GM12878 (cell line): ENCODE results near the gene COL6A6. TPM values are rescaled to one million over a fixed set of nuclear protein-coding genes. Genes with fewer than 3 reads are reported as not detected.
"Not testable (repeated sequence)": the region's sequence is repeated elsewhere in the genome, so short reads cannot be mapped to it uniquely, and the experiment has no call there.

Source experiments
- ATAC-seq: fragments of 200-7000 bp; cut with Tn5 transposase; 3 replicates; pipeline ENCODE4 v1.9.1; 2020; ENCODE audit warnings: mild to moderate bottlenecking, moderate library complexity
- BruUV-seq: library from RNA; stranded (reverse); fragments of 400-500 nt; replicated peaks from 2 replicates; lab custom pipeline; 2021; lab: Mats Ljungman, UMichigan
- CTCF ChIA-PET: fragments of 300-600 bp; sonication (Branson Sonifier 250); formaldehyde crosslinking; extraction: SDS; loops from one replicate; lab custom pipeline; 2021; ENCODE audit warnings: inconsistent platforms; lab: Yijun Ruan, JAX
- POLR2A ChIA-PET: fragments of 350-600 bp; formaldehyde crosslinking; extraction: SDS; loops from one replicate; lab custom pipeline; 2021; ENCODE audit warnings: inconsistent platforms; lab: Charles Lee
- RAD21 ChIA-PET: fragments of 300-600 bp; sonication (Branson Sonifier 250); formaldehyde crosslinking; loops from one replicate; lab custom pipeline; 2023; ENCODE audit warnings: antibody characterized with exemption; ENCODE audit not compliant: unreplicated experiment; lab: Charles Lee
- SMC1A ChIA-PET: fragments of 300-600 bp; sonication (Branson Sonifier 250); formaldehyde crosslinking; loops from one replicate; lab custom pipeline; 2023; ENCODE audit not compliant: unreplicated experiment, uncharacterized antibody; lab: Charles Lee
- DNase-seq: peaks from one replicate; pipeline ENCODE4 v3.0.0-alpha.2; 2011; ENCODE audit warnings: low read depth, low spot score
- FAIRE-seq: peaks from 3 replicates; lab custom pipeline; 2011; peaks lifted over from hg19 to GRCh38; lab: Jason Lieb, UNC
- H2AFZ ChIP-seq: 2 replicates; pipeline ENCODE4 v1.6.0; 2011; ENCODE audit warnings: low read depth, low read length, control low read depth; ENCODE audit not compliant: control insufficient read depth
- H3K27ac ChIP-seq: 2 replicates; pipeline ENCODE4 v1.5.1; 2011; ENCODE audit warnings: control low read depth; ENCODE audit not compliant: control insufficient read depth, insufficient read depth
- H3K27me3 ChIP-seq, 2 experiments: replicated peaks in 1 of 2; 2 replicates each; pipeline versions ENCODE4 v1.6.0 to v1.6.1; 2011; ENCODE audit warnings: low read length in 1 of 2; ENCODE audit not compliant: control insufficient read depth in 2 of 2, insufficient read depth in 2 of 2
- H3K36me3 ChIP-seq, 2 experiments: 2 replicates each; pipeline ENCODE4 v1.5.1; 2011; ENCODE audit warnings: low read length in 1 of 2; ENCODE audit not compliant: control insufficient read depth in 2 of 2, insufficient read depth in 2 of 2
- H3K4me1 ChIP-seq: 2 replicates; pipeline ENCODE4 v1.6.1; 2011; ENCODE audit warnings: mild to moderate bottlenecking, low read length, moderate library complexity, mixed read lengths; ENCODE audit not compliant: control insufficient read depth, insufficient read depth
- H3K4me2 ChIP-seq: 2 replicates; pipeline ENCODE4 v1.6.0; 2011; ENCODE audit warnings: control low read depth; ENCODE audit not compliant: control insufficient read depth, insufficient read depth
- H3K4me3 ChIP-seq: fragments of 200-600 bp; sonication (generic); 2 replicates; pipeline ENCODE4 v1.5.1; 2016
- H3K79me2 ChIP-seq: 2 replicates; pipeline ENCODE4 v1.6.0; 2011; ENCODE audit warnings: low read length; ENCODE audit not compliant: control insufficient read depth, insufficient read depth
- H3K9ac ChIP-seq: 2 replicates; pipeline ENCODE4 v1.8.0; 2011; ENCODE audit warnings: low read length, control low read depth, mixed read lengths; ENCODE audit not compliant: control insufficient read depth, insufficient read depth
- H3K9me3 ChIP-seq: replicated peaks from 3 replicates; pipeline ENCODE4 v1.5.1; 2011; ENCODE audit warnings: mild to moderate bottlenecking, low read length; ENCODE audit not compliant: control insufficient read depth, insufficient read depth
- H4K20me1 ChIP-seq: 2 replicates; pipeline ENCODE4 v1.6.0; 2011; ENCODE audit not compliant: control insufficient read depth, insufficient read depth
- E4F1 ChIP-seq: fragments of 450-650 bp; IDR thresholded peaks from 2 replicates; pipeline ENCODE4 v1.6.1; 2018; ENCODE audit warnings: borderline replicate concordance, mild to moderate bottlenecking; ENCODE audit not compliant: partially characterized antibody
- NBN ChIP-seq: fragments of 450-650 bp; IDR thresholded peaks from 2 replicates; pipeline ENCODE4 v1.6.1; 2016
- NRF1 ChIP-seq: conservative IDR thresholded peaks from 2 replicates; pipeline ENCODE4 v1.6.1; 2011; ENCODE audit warnings: mild to moderate bottlenecking, low read depth, low read length, improper control_type of control experiment
- PAX5 ChIP-seq: IDR thresholded peaks from 2 replicates; pipeline ENCODE4 v1.6.1; 2011; ENCODE audit warnings: low read depth, low read length, borderline replicate concordance
- PBX3 ChIP-seq: IDR thresholded peaks from 2 replicates; pipeline ENCODE4 v1.6.1; 2011; ENCODE audit warnings: mild to moderate bottlenecking, low read depth, low read length, moderate library complexity; ENCODE audit not compliant: insufficient replicate concordance
- STAT3 ChIP-seq: IDR thresholded peaks from 2 replicates; pipeline ENCODE4 v1.6.1; 2011; ENCODE audit warnings: low read depth, low read length, improper control_type of control experiment
- SUPT20H ChIP-seq: IDR thresholded peaks from 2 replicates; pipeline ENCODE4 v1.6.1; 2011; ENCODE audit warnings: low read depth, mild to moderate bottlenecking, low read length, moderate library complexity, borderline replicate concordance; ENCODE audit not compliant: control insufficient read depth
- ZBTB33 ChIP-seq: fragments of 450-650 bp; IDR thresholded peaks from 2 replicates; pipeline ENCODE4 v1.6.1; 2017; ENCODE audit warnings: mild to moderate bottlenecking
- ZNF592 ChIP-seq: fragments of 450-650 bp; IDR thresholded peaks from 2 replicates; pipeline ENCODE4 v1.6.1; 2017; ENCODE audit warnings: mild to moderate bottlenecking, moderate library complexity
- WGBS: methylation state at CpG from one replicate; pipeline ENCODE4 v1.1.6; 2016; ENCODE audit warnings: low lambda C conversion rate; ENCODE audit not compliant: insufficient replicate concordance, insufficient coverage; ENCODE audit errors: missing lambda C conversion rate; 5-methylcytosine and 5-hydroxymethylcytosine counted together
- in situ Hi-C: fragments of 300-500 bp; cut with MboI; formaldehyde crosslinking; loops from 9 replicates; pipeline ENCODE4 v1.14.3; 2018; ENCODE audit warnings: mixed read lengths
- intact Hi-C: fragments of 100-400 bp; cut with micrococcal nuclease; formaldehyde crosslinking; loops from one replicate; pipeline ENCODE4 v1.14.2; 2022; ENCODE audit not compliant: unreplicated experiment
- polyA plus RNA-seq, 11 experiments: library from polyadenylated mRNA; depleted of rRNA in 4 of 11; unstranded in 6 of 11; stranded (reverse) in 5 of 11; fragments of >200 nt; fragmentation: Nextera tagmentation in 4 of 11; fragmentation: Illumina TruSeq in 1 of 11; extraction: Ambion mirVana in 4 of 11; extraction: Trizol in 1 of 11; gene quantifications; 1 replicate in 1 of 11; 2 replicates in 10 of 11; pipeline versions ENCODE4 v1.2.1 to v1.2.3, GENCODE V29; 2011 to 2016; ENCODE audit warnings: inconsistent platforms in 2 of 11, missing spikeins in 2 of 11, low read depth in 1 of 11
- total RNA-seq, 4 experiments: library from RNA; depleted of rRNA in 3 of 4; stranded (reverse); fragments of >200 nt in 3 of 4; fragmentation: Illumina TruSeq in 1 of 4; extraction: Trizol in 1 of 4; gene quantifications; 2 replicates each; pipeline versions ENCODE4 v1.2.1 to v1.2.3, GENCODE V29; 2013 to 2021

COL6A6 gene
- total and polyA plus RNA-seq, 10 of the 15 experiments (the other 5 are each of a cell fraction or from before 2014, with no cell fraction given): 0.01 to 0.02 TPM; not detected in 8

- TF ChIP-seq ZBTB33 (no peak), E4F1 (no peak), ZNF592 (no peak), STAT3 (no peak), SUPT20H (no peak), NBN (no peak), PAX5 (no peak), PBX3 (no peak), NRF1 (no peak)
Measured at GRCh38 chr3:130546920-130547679, 30.1 kb downstream of the COL6A6 start (continued).

- BruUV-seq, H3K9me3 ChIP-seq, H3K27me3 ChIP-seq, FAIRE-seq, SMC1A ChIA-PET, H3K36me3 ChIP-seq, H3K4me2 ChIP-seq, ATAC-seq, H3K4me3 ChIP-seq, H3K79me2 ChIP-seq, intact Hi-C loops, in situ Hi-C loops, H2AFZ ChIP-seq, H3K27ac ChIP-seq, H3K9ac ChIP-seq, RAD21 ChIA-PET, H3K4me1 ChIP-seq, POLR2A ChIA-PET, H4K20me1 ChIP-seq, DNase-seq: not testable (repeated sequence)
- 68% methylated on average over 9 of the region's 9 CpGs for WGBS
- CTCF ChIA-PET: interaction anchor here (1.0 kb wide), 1 partner anchor 10 kb away, joined by 3 read pairs; no protein-coding TSS in a partner anchor
Measured at GRCh38 chr3:130547680-130548065, 30.7 kb downstream of the COL6A6 start.
